HepG2 (cell line): ENCODE data around the gene YIPF1. TPM values are rescaled to one million over a fixed set of nuclear protein-coding genes. Genes with fewer than 3 reads are reported as not detected.

Experiments used
- CBX1 ChIP-seq: IDR thresholded peaks from one replicate; pipeline ENCODE4 v1.6.1; 2016; ENCODE audit warnings: antibody characterized with exemption, low read depth
- DNMT3B ChIP-seq: conservative IDR thresholded peaks from 2 replicates; pipeline ENCODE4 v1.6.1; 2016; ENCODE audit warnings: missing biosample characterization, control low read depth
- EP300 ChIP-seq, 3 experiments: sonication (generic) in 1 of 3; formaldehyde crosslinking in 1 of 3; IDR thresholded peaks; 2 replicates each; pipeline versions ENCODE4 v1.5.1 to v1.6.1; 2011 to 2020; ENCODE audit warnings: low read depth in 2 of 3, low read length in 2 of 3, borderline replicate concordance in 1 of 3, improper control_type of control experiment in 1 of 3, mild to moderate bottlenecking in 1 of 3, missing genetic modification reagents in 1 of 3, moderate library complexity in 1 of 3
- HNRNPLL ChIP-seq: fragments of 200-400 bp; formaldehyde crosslinking; IDR thresholded peaks from 2 replicates; pipeline ENCODE4 v1.6.1; 2017; ENCODE audit warnings: mild to moderate bottlenecking, low read depth, low read length; ENCODE audit not compliant: poor library complexity, severe bottlenecking
- IKZF4 ChIP-seq: sonication (generic); formaldehyde crosslinking; IDR thresholded peaks from 2 replicates; pipeline ENCODE4 v1.5.1; 2020; ENCODE audit warnings: borderline replicate concordance, mild to moderate bottlenecking, low read depth, missing genetic modification reagents; ENCODE audit errors: not compliant biosample characterization
- KLF13 ChIP-seq: sonication (generic); formaldehyde crosslinking; IDR thresholded peaks from 2 replicates; pipeline ENCODE4 v1.4.0; 2020; ENCODE audit warnings: mild to moderate bottlenecking, missing genetic modification reagents
- PCBP2 ChIP-seq: fragments of 200-400 bp; formaldehyde crosslinking; optimal IDR thresholded peaks from 2 replicates; pipeline ENCODE3; 2018; ENCODE audit warnings: low read length, low read depth; ENCODE audit not compliant: poor library complexity, severe bottlenecking
- RFX5 ChIP-seq: IDR thresholded peaks from 2 replicates; pipeline ENCODE4 v1.6.1; 2011; ENCODE audit warnings: low read depth, low read length, improper control_type of control experiment
- THAP11 ChIP-seq: IDR thresholded peaks from 2 replicates; pipeline ENCODE4 v1.6.1; 2016; ENCODE audit warnings: missing biosample characterization, missing genetic modification reagents
- ZBTB1 ChIP-seq: sonication (generic); formaldehyde crosslinking; IDR thresholded peaks from 2 replicates; pipeline ENCODE4 v1.4.0; 2020; ENCODE audit warnings: missing genetic modification reagents, borderline replicate concordance
- ZNF446 ChIP-seq: sonication (generic); formaldehyde crosslinking; IDR thresholded peaks from 2 replicates; pipeline ENCODE4 v1.5.0; 2020; ENCODE audit warnings: mild to moderate bottlenecking, missing genetic modification reagents
- polyA plus RNA-seq, 8 experiments: library from polyadenylated mRNA; depleted of rRNA in 3 of 8; stranded (reverse) in 7 of 8; unstranded in 1 of 8; fragments of >200 nt; fragmentation: Illumina TruSeq in 4 of 8; extraction: Trizol in 4 of 8; gene quantifications; 2 replicates each; pipeline versions ENCODE4 v1.2.1 to v1.2.3, GENCODE V29; 2011 to 2016; ENCODE audit warnings: low read depth in 4 of 8, missing spikeins in 1 of 8, mixed read lengths in 1 of 8; ENCODE audit not compliant: insufficient read depth in 1 of 8
- total RNA-seq, 5 experiments: library from RNA; depleted of rRNA; stranded (reverse); fragments of >200 nt; fragmentation: Illumina TruSeq; extraction: Trizol; gene quantifications; 2 replicates each; pipeline ENCODE4 v1.2.3, GENCODE V29; 2016; ENCODE audit warnings: low read depth in 1 of 5
- TF ChIP-seq, protein P1 (sequence below): fragments of 450-650 bp; IDR thresholded peaks from 2 replicates; pipeline ENCODE4 v1.6.1; 2017
- TF ChIP-seq, protein P2 (sequence below): sonication (generic); formaldehyde crosslinking; IDR thresholded peaks from 2 replicates; pipeline ENCODE4 v1.8.0; 2022; ENCODE audit warnings: mild to moderate bottlenecking, missing genetic modification reagents, borderline replicate concordance
- TF ChIP-seq, protein P3 (sequence below): fragments of 450-650 bp; IDR thresholded peaks from 2 replicates; pipeline ENCODE4 v1.6.1; 2016
- TF ChIP-seq, protein P4 (sequence below): sonication (generic); formaldehyde crosslinking; IDR thresholded peaks from 2 replicates; pipeline ENCODE4 v1.5.1; 2020; ENCODE audit warnings: mild to moderate bottlenecking, missing genetic modification reagents, moderate library complexity

The YIPF1 gene
- total and polyA plus RNA-seq, 2 of the 13 experiments (the other 11 are each of a cell fraction or from before 2014, with no cell fraction given): 21.1 to 31.9 TPM

DNA sequence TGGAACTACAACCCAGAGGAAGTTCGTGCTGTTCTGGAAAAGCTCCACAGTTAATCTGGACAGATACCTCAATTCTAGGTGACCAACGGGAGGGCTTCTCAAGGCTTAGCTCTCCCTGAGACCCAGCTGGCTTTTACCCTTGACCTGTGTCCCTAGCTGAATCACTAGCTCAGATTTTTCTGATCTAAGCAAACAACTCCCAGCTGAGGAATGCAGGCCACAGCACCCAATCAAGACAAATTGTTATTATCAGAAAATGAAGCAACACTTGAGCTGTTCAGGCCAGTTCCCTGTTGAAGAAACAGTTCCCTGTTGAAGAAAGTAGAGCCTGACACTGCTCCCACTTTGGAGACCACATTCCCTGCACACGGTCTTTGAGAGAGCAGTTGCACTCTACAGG, 20.3 kb upstream of the YIPF1 start (continued):
- TF ChIP-seq CBX1: no peak
- no peak for TF ChIP-seq PCBP2
- no peak for TF ChIP-seq KLF13 (CRISPR knock-in tag)
- TF ChIP-seq IKZF4: no peak
- no peak for TF ChIP-seq EP300 (IDR thresholded peaks at IDR 0.05; ENCODE audit: low read depth in 2 of 2, low read length in 2 of 2)
- TF ChIP-seq EP300 (CRISPR knock-in tag; IDR thresholded peaks at IDR 0.05; ENCODE audit: borderline replicate concordance): peak; percentile 39; the same call in 1 of the 2 replicates
- no peak for TF ChIP-seq DNMT3B (CRISPR knock-in tag)
- TF ChIP-seq, protein P1, sequence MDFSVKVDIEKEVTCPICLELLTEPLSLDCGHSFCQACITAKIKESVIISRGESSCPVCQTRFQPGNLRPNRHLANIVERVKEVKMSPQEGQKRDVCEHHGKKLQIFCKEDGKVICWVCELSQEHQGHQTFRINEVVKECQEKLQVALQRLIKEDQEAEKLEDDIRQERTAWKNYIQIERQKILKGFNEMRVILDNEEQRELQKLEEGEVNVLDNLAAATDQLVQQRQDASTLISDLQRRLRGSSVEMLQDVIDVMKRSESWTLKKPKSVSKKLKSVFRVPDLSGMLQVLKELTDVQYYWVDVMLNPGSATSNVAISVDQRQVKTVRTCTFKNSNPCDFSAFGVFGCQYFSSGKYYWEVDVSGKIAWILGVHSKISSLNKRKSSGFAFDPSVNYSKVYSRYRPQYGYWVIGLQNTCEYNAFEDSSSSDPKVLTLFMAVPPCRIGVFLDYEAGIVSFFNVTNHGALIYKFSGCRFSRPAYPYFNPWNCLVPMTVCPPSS: no peak
- TF ChIP-seq ZBTB1 (CRISPR knock-in tag): no peak
- TF ChIP-seq ZNF446 (CRISPR knock-in tag): no peak
- TF ChIP-seq RFX5: no peak
- TF ChIP-seq, protein P2, sequence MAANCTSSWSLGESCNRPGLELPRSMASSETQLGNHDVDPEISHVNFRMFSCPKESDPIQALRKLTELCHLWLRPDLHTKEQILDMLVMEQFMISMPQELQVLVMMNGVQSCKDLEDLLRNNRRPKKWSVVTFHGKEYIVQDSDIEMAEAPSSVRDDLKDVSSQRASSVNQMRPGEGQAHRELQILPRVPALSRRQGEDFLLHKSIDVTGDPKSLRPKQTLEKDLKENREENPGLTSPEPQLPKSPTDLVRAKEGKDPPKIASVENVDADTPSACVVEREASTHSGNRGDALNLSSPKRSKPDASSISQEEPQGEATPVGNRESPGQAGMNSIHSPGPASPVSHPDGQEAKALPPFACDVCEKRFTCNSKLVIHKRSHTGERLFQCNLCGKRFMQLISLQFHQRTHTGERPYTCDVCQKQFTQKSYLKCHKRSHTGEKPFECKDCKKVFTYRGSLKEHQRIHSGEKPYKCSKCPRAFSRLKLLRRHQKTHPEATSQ: no peak
- TF ChIP-seq, protein P3, sequence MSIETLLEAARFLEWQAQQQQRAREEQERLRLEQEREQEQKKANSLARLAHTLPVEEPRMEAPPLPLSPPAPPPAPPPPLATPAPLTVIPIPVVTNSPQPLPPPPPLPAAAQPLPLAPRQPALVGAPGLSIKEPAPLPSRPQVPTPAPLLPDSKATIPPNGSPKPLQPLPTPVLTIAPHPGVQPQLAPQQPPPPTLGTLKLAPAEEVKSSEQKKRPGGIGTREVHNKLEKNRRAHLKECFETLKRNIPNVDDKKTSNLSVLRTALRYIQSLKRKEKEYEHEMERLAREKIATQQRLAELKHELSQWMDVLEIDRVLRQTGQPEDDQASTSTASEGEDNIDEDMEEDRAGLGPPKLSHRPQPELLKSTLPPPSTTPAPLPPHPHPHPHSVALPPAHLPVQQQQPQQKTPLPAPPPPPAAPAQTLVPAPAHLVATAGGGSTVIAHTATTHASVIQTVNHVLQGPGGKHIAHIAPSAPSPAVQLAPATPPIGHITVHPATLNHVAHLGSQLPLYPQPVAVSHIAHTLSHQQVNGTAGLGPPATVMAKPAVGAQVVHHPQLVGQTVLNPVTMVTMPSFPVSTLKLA: no peak
- no peak for TF ChIP-seq HNRNPLL
- TF ChIP-seq, protein P4, sequence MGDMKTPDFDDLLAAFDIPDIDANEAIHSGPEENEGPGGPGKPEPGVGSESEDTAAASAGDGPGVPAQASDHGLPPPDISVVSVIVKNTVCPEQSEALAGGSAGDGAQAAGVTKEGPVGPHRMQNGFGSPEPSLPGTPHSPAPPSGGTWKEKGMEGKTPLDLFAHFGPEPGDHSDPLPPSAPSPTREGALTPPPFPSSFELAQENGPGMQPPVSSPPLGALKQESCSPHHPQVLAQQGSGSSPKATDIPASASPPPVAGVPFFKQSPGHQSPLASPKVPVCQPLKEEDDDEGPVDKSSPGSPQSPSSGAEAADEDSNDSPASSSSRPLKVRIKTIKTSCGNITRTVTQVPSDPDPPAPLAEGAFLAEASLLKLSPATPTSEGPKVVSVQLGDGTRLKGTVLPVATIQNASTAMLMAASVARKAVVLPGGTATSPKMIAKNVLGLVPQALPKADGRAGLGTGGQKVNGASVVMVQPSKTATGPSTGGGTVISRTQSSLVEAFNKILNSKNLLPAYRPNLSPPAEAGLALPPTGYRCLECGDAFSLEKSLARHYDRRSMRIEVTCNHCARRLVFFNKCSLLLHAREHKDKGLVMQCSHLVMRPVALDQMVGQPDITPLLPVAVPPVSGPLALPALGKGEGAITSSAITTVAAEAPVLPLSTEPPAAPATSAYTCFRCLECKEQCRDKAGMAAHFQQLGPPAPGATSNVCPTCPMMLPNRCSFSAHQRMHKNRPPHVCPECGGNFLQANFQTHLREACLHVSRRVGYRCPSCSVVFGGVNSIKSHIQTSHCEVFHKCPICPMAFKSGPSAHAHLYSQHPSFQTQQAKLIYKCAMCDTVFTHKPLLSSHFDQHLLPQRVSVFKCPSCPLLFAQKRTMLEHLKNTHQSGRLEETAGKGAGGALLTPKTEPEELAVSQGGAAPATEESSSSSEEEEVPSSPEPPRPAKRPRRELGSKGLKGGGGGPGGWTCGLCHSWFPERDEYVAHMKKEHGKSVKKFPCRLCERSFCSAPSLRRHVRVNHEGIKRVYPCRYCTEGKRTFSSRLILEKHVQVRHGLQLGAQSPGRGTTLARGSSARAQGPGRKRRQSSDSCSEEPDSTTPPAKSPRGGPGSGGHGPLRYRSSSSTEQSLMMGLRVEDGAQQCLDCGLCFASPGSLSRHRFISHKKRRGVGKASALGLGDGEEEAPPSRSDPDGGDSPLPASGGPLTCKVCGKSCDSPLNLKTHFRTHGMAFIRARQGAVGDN (CRISPR knock-in tag): no peak
- no peak for TF ChIP-seq THAP11 (CRISPR knock-in tag)
- TF ChIP-seq, all 625 proteins: peak for 35
